HG03045 (cell line): Measurements from ENCODE around the gene INTS6.

Source experiments
- ATAC-seq: cut with Tn5 transposase; IDR thresholded peaks from one replicate; pipeline ENCODE4 v1.9.1; 2021; ENCODE audit warnings: mild to moderate bottlenecking, moderate library complexity; ENCODE audit not compliant: unreplicated experiment

The INTS6 gene

DNA sequence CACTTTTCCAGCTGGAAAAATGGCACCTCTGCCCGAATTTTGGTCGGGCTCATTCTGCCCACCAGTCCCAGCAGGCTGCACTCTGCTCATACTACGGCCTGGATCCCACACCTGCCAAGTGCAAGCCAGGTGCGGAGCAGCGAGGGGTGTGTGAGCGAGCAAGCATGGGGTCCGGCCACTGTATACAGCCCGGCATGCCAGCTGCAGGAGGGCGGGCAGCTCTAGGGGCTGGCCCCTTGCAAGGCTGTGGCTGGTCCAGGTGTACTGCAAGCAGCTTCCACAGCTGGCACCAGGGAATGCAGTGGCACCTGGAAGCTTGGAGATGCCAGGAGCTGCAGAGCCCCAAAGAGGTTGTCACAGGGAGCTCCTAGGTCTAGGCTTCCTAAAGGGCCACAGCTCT lies 2.7 kb upstream of the INTS6 start:
- no peak for ATAC-seq

DNA sequence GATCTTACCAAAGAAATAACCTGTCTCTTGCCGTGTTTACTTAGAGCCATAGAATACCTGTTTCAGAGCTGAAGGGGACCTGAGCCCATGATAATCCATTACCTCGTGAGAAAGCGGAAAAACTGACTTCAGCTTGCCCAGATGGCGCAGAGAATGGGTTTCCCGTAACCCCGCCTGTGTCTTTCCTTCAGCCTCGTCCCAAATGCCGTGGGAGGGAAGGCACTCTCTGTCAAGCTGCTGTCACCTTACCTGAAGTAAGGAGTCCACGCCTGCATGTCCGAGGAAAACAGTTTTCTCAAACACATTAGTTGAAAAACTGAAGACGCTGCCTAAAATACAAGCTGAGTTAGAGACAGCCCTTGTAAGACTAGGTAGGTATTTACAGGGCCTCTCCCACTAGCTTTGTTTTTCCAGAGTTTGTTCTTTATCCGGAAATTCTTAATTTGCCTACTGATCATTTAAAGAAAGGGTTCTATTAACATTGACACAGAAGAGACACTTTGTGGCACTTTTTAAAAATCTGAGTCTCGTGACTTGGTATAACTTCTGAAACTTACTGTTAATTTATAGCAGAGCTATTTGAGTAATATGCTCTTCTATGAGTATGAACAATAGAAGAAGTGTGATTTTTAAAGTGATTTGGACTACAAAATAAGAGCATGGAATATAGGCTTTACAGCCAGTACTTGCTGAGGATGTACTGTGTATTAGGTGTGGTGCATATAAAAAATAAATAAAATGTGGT lies 1.3 kb upstream of the INTS6 start:
- no peak for ATAC-seq

DNA sequence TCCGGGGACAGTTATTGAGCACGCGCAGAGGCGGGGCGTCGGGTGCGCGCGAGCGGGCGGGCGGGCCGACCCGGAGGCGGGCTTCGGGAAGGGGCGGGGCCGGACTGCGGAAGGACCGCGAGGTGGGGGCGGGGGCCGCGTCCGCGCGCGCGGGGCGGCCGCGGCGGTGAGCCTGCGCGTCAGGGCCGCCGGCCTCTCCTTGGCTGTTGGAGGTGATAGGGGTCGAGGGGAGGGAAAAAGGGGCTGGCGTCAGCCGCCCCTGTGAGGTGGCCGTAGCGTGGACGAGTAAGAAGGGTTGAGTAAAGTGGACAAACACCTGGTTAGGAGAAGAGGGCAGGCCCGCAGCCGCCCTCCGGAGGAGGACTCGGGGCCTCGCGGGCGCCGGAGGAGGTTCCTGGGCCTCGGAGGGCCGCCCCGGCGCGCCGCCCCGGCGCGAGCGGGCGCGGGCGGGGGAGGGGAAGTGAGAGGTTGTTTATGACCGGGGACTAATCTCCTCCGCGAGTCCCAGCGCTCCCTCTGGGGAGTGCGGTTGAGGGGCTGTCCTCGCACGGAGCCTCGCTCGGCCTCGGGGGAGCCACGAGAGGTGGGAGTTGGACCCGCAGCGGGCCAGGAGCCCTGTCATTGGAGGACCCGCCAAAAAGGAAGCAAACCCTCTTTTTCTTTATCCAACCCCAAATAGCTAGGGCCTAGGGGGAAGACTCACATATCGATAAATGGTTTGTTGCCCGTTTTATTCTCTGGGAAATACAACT lies 547 bp upstream of the INTS6 start:
- peak; percentile 40 for ATAC-seq

DNA sequence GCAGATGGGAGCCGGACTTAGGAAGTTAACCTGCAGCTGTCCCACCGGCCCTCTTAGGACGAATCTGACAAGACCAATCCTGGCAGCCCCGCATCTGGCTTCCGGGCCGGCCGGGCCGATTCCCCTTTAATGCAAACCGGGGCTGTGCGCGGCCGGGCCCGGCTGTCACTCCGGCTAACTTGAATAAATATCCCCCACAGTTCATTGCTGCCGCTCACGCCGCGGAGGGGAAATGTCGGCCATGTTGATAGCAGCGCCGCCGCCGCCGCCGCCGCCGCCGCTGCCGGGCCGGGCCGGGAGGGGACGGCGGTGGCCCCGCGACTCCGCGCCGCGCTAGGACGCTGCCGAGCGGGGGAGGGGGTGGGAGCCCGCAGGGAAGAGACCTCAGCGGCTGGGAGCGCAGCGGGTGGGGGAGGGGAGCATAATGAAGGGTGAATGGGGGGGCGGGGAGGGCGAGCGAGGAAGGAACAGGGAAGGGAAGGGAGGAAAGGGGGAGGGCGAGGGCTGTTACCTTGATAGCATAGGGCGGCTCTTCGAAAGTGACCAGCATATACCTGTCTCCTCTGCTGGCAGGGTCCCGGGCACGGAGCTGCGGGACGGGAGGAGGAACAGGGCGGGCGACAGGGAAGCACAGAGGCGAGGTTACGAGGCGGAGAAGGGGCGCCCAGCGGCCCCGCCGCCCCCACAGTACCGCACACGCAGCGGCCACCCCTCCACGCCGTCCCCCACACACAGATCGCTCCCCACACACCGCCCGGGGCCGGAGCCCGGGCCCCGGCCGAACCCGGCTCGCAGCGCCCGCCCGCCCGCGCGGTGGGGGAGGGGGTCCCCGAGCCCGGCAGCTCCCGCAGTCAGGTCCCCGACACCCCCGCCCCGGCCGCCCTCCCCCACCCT lies 1.1 kb downstream of the INTS6 start:
- ATAC-seq: peak; percentile 32

DNA sequence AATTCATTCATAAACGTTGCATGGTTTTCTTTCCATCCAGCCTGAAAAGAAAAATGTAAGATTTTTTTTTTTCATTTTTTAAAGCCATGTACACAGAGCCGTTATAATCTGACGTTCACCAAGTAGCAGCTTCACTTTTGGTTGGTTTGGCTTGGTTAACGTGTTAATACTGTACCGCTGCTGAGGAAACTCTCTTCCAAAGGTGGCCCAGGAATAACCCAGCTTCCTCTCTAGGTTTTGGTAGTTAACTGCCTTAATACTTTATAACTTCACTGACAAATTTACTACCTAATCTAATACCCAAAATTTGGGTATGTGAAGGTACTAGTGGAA lies 1.7 kb downstream of the INTS6 start:
- ATAC-seq: no peak

DNA sequence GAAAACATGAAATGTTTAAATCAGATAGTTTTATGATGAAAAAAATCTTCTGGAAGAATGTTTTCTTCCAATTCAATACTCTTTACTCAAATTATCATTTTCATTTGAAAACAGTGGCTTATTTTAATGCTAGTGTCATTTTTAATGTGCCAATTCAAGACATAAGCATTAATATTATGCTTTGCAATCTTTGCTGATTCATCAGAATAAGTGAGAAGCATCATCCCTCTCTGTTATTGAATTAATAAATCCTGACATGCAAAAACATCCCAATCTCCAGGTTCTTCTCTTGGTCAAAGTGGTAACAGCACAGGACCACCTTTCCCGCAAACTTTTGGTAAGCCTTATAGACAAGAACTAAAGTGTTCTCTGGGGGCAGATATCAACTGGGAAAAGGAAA lies 3.8 kb downstream of the INTS6 start:
- no peak for ATAC-seq

DNA sequence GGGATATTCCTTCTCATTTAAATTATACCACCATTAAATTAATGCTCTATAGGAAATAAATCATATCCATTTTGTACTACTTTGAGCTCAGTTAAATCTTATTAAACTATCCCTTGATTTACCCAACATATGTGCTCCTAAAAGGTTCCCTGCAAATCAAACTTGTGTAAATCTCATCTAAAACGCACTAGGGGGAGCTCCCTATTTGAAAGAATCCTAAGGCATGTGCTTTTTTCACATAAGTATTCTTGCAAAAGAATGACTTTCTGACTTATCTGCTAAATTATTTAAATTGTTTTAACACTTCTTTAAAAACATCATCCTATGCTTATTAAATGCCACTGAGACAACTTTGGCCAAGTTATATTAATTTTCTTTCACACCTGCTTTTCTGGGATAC lies 7.9 kb downstream of the INTS6 start:
- no peak for ATAC-seq

DNA sequence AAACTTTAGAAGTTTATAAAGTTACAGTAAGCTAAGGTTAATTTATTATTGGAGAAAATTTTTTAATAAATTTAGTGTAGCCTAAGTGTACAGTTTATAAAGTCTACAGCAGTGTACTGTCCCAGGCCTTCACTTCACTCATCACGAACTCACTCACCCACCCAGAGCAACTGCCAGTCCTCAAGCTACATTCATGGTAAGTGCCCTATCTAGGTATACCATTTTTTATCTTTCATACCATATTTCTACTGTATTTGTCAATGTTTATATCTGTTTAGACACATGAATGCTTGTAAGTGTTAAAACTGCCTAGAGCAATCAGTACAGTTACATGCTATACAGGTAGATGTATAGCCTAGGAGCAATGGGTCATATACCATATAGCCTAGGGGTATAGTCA lies 12.5 kb downstream of the INTS6 start:
- ATAC-seq: no peak

DNA sequence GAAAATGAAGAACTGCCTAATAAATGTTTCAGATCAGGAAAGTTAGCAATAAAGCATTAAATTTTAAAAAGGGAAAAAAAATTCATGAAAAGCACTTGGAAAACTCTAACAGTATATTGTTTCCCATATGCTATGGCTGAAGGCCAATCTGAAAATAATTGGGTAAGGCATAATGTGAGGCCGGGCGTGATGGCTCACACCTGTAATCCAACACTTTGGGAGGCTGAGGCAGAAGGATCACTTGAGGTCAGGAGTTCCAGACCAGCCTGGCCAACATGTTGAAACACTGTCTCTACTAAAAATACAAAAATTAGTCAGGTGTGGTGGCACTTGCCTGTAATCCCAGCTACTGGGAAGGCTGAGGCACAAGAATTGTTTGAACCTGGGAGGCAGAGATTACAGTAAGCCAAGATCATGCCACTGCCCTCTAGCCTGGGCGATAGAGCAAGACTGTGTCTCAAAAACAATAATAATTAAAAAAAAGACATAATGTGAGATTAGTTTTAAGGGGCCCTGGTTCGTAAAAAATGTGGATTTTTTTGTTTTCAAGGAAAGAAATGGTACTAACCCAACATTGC lies 15.2 kb downstream of the INTS6 start:
- ATAC-seq: no peak

DNA sequence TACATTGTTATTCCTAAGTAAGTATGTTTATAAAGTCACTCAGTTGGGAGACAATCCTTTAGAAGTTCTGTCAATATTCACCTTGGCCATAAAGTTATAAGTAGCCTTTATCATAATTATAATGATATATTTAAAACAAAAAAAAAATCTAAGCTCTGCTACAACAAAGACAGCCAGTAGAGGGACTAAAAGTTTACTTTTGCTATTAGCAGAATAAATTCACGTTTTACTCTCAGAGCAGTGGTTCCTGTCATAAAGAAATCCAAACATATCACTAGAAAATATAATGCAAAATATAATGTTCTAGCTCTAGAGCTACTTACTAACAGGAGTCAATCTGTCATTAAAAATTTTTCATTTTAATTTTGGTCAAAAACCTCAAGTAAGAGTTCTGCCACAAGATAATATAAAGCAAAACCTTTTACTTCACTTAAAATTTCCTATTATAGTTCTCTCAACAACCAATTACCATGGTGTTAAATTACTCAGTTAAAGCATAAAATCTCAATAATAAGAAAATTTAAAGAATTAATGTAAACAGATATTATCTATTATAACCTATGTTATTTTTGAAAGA lies 17.7 kb downstream of the INTS6 start:
- no peak for ATAC-seq

DNA sequence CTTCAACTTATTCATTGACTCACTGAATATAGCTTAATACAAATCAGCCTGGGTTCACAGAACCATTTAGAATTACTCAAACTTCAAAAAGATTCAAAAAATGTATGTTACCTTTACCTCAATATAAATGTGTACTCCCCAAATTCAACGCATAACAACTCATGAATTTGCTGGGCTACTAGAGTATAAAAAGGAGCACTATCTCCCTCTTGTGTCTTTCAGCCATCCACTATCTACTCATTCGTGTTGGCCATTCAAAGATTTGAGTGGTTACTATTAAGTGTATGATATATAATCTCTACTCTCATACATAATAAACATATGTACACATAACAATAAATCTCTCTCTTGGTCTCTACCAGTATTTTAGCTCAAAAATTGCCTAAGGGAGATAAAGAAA lies 20.3 kb downstream of the INTS6 start:
- no peak for ATAC-seq

DNA sequence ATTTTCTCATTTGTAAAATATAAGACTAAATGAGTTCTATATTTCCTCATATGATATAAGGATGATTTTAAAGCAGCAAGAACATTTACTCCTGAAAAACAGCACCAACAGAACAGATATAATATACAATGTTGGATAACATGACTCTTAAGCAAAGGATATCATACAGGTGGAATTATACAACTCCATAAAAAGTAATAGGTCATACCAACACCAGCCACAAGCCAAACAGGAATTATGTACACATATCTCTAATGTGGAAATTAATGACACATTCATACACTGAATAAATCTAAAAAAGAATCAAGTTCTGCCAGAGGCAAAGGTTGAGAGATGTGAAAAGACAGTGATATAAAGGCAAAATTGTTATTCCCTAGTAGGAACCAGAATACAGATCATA lies 25.9 kb downstream of the INTS6 start:
- no peak for ATAC-seq

DNA sequence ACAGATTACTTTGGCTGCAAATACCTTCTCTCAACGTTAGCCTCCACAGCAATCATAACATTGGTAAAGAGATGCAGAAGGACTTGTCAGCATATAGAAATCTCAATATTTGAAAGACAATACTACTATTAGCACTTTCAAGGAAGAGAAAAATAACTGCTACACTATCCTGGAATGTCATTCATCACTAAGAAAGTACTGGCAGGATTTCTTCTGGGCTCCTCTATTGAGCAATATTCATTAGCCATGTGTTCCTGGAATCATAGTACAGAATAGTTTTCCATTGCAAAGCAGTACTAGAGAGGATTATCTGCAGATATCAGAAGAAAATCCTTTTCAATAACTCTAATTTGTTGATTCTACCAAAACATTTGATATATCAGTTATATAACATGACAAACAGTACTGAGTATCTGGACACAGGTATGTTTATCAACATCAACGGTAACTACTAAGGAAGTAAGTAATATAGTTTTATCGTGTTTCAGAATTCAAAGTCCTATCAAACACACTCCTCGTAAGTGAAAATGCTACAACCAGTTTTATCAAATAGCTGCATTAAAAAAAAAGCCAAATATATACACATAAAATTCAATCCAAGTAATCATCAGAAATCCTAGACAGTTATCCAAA lies 27.3 kb downstream of the INTS6 start:
- ATAC-seq: no peak

DNA sequence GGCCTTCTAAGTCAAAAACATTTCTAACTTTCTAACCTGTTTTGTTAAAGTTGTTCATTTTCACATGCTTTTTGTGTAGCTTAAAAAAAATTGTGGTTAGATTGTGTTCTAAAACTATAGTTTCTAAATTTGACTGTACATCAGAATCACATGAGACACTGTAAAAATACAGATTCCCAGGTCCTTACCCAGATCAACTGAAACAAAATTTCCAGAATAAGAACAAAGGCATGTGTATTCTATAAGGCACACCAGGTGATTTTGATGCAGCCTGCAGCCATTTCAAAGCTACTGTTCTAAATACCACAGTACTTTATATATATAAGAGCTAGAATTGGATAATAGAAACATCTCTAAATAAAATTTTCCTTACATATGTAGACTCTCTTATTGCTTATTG lies 29.1 kb downstream of the INTS6 start:
- no peak for ATAC-seq

DNA sequence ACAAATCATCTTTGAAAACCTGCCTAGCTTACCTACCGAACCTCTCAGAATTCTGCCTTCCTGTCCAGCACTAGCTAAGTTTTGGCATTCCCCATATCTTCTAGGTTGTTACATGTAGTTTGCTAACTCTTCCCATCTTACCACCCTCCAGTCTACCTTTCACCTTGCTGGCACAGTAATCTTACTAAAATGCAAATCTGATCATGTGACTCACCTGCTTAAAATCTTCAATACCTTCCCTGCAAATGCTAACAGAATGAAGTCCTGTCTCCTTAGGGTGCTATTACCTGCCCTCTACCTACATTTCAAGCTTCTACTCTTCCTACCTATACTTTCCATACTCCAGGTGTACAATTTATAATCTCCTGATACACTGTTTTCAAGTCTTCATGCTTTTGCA lies 30.4 kb downstream of the INTS6 start:
- no peak for ATAC-seq

DNA sequence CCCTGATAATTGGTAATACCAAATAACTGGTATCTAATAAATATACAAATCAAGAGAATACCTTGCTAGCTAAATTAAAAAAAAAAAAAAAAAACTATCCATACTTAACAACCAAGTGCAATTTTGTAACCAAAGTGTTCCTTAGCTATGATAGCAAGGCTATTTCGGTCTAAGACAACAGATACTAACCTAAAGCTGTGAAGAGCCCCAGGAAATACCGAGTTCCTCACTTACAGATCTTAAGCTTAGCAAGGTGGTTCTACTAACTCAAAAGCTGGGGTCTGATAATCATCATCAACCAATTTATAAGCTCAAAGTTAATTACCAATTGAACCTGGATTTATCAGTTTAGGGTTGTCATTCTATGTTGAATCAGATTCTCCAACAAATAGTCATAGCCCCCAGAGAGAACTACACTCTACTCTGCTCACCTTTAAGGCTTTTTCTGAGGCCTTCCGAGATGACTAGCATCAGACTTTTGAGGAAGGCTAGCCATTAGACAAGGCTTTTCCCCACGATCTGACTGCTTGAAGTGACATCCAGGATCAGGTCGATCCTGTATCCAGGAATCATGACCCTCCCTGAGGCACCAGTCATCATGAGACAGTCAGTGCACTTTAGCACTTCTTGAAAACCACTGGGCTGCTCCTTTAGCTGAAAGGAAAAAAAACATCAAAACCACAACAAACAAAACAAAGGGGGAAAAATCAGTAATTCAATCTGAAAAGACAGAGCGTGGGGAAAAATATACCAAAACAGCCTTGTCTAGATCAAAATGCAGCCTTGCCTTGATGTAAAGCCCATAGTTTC lies 31.9 kb downstream of the INTS6 start:
- no peak for ATAC-seq

DNA sequence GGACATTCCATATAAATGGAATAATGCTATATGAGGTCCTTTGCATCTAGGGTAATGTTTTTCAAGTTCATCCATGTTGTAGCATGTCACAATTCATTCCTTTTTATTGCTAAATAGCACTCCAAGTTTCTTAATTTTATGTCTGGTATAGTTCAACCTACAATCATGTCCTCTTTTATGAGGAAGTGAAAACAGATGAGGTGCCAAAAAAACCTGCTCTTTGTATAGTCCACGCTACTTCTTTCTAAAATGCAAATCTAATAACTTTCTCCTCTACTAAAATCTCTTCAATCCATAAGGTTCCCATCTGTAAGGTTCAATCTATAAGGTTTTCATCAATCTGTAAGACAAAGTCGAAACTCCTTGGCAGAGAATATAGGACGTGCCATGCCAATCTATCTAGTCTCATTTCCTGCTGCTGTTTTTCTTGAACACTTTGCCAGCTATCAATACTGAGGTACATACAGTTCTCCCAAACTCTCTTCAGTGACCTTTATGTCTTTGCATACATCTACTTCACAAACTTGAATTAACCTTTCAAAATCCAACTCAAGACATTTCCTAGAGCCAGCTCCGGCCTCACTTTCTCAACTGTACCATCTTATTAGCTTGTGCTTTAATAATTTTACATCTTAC lies 33.7 kb downstream of the INTS6 start:
- ATAC-seq: no peak

DNA sequence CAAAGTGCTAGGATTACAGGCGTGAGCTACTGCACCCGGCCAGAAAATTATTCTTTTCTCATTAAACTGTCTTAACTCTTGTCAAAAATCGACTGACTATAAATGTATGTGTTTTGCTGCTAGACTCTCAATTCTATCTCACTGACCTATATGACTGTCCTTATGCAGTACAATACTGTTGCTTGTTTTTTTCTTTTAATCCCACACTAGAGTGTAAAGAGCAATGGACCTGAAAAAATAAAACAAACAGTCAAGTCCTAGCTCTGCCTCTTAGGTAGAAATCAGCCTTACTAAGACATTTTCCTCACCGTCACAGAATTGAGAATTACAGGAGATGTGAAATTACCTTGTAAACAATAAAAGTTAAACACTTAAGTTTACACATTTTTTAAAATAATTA lies 35.1 kb downstream of the INTS6 start:
- ATAC-seq: no peak

DNA sequence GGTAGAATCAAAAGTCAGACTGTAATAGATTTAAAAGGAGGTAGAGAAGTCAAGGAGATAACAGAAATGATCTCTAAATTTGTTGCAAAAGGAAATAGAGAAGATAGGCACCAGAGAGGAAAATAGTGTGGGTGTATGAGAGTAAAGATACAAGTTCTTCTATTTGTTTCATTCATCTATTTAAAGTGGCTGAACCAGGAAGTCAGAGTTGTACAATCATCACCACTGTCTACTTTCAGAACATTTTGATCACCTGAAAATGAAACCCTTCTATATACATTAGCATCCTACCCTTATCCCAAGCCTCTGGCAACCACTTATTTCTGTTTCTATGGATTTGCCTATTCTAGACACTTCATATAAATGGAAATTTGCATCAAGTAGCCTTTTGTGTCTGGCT lies 36.7 kb downstream of the INTS6 start:
- no peak for ATAC-seq
